HG03457 (cell line): ENCODE results near the gene LYZL1.
"Not testable (repeated sequence)": the region's sequence is repeated elsewhere in the genome, so short reads cannot be mapped to it uniquely, and the experiment has no call there.

Experiments
- ATAC-seq: cut with Tn5 transposase; IDR thresholded peaks from one replicate; pipeline ENCODE4 v1.9.1; 2021; ENCODE audit warnings: moderate number of reproducible peaks; ENCODE audit not compliant: unreplicated experiment

Gene LYZL1

GRCh38 chr10:29288906-29289305 is at the start of gene LYZL1:
Gene LYZL1 (plus strand): TSS chr10:29289070. CDS start chr10:29291868, 2,798 bp downstream.
- ATAC-seq, result not testable (repeated sequence)

- no peak for ATAC-seq
Measured at GRCh38 chr10:29239569-29240472, 49.0 kb upstream of the LYZL1 start.

- no peak for ATAC-seq
Measured at GRCh38 chr10:29240986-29241660, 47.7 kb upstream of the LYZL1 start.

- no peak for ATAC-seq
Measured at GRCh38 chr10:29241925-29242324, 46.9 kb upstream of the LYZL1 start.

GRCh38 chr10:29243066-29243465 is 45.8 kb upstream of the LYZL1 start:
- no peak for ATAC-seq

GRCh38 chr10:29243750-29244149 is 45.1 kb upstream of the LYZL1 start:
- ATAC-seq, result no peak

- no peak for ATAC-seq
Measured at GRCh38 chr10:29244978-29245377, 43.9 kb upstream of the LYZL1 start.

- ATAC-seq, result no peak
Measured at GRCh38 chr10:29245476-29245875, 43.4 kb upstream of the LYZL1 start.

GRCh38 chr10:29246449-29246848 is 42.4 kb upstream of the LYZL1 start:
- ATAC-seq, result no peak

GRCh38 chr10:29248158-29248557 is 40.7 kb upstream of the LYZL1 start:
- ATAC-seq, result no peak

GRCh38 chr10:29249018-29249417 is 39.9 kb upstream of the LYZL1 start:
- no peak for ATAC-seq

GRCh38 chr10:29250066-29250465 is 38.8 kb upstream of the LYZL1 start:
- ATAC-seq, result no peak

GRCh38 chr10:29252811-29253689 is 35.8 kb upstream of the LYZL1 start:
- ATAC-seq, result no peak

GRCh38 chr10:29253690-29254029 is 35.2 kb upstream of the LYZL1 start:
- ATAC-seq, result no peak

- ATAC-seq, result no peak
Measured at GRCh38 chr10:29254123-29255046, 34.5 kb upstream of the LYZL1 start.

- ATAC-seq, result no peak
Measured at GRCh38 chr10:29255104-29255503, 33.8 kb upstream of the LYZL1 start.

GRCh38 chr10:29256019-29256418 is 32.9 kb upstream of the LYZL1 start:
- no peak for ATAC-seq

- no peak for ATAC-seq
Measured at GRCh38 chr10:29256586-29256985, 32.3 kb upstream of the LYZL1 start.

GRCh38 chr10:29257106-29257783 is 31.6 kb upstream of the LYZL1 start:
- ATAC-seq, result no peak

GRCh38 chr10:29257784-29258135 is 31.1 kb upstream of the LYZL1 start:
- no peak for ATAC-seq
